Lung (tissue), 12 donors: ENCODE results near the gene CEP152. TPM values are rescaled to one million over a fixed set of nuclear protein-coding genes. Genes with fewer than 3 reads are reported as not detected.

ENCODE experiments used
- ATAC-seq: fragments of 200-7000 bp; cut with Tn5 transposase; one replicate; pipeline ENCODE4 v1.9.1; 2020; ENCODE audit warnings: moderate number of reproducible peaks; ENCODE audit not compliant: insufficient read depth, low FRiP score
- DNase-seq, 3 donors: peaks; one replicate each; pipeline ENCODE4 v3.0.0-alpha.2; 2013 to 2017
- H3K27ac ChIP-seq, 2 donors: one replicate each; pipeline ENCODE4 v1.5.1; 2013; ENCODE audit warnings: mild to moderate bottlenecking in 2 of 2, moderate library complexity in 2 of 2, control low read depth in 1 of 2, inconsistent platforms in 1 of 2, low read depth in 1 of 2, low read length in 1 of 2
- H3K27me3 ChIP-seq, 3 donors: one replicate each; pipeline ENCODE4 v1.5.1; 2013; ENCODE audit warnings: low read length in 2 of 3; ENCODE audit not compliant: control insufficient read depth in 3 of 3, insufficient read depth in 3 of 3
- H3K36me3 ChIP-seq, 4 donors: one replicate each; pipeline ENCODE4 v1.5.1; 2013; ENCODE audit warnings: low read length in 4 of 4, mild to moderate bottlenecking in 1 of 4, moderate library complexity in 1 of 4; ENCODE audit not compliant: control insufficient read depth in 4 of 4, insufficient read depth in 4 of 4
- H3K4me1 ChIP-seq, 5 donors: one replicate each; pipeline ENCODE4 v1.5.1; 2013; ENCODE audit warnings: low read length in 5 of 5, mild to moderate bottlenecking in 2 of 5, moderate library complexity in 1 of 5; ENCODE audit not compliant: control insufficient read depth in 5 of 5, insufficient read depth in 5 of 5
- H3K4me3 ChIP-seq: one replicate; pipeline ENCODE4 v1.5.1; 2013; ENCODE audit warnings: mild to moderate bottlenecking, control low read depth, moderate library complexity
- H3K9ac ChIP-seq, 2 donors: one replicate each; pipeline ENCODE4 v1.5.1; 2013; ENCODE audit warnings: low read length in 2 of 2, control low read depth in 1 of 2; ENCODE audit not compliant: insufficient read depth in 1 of 2
- H3K9me3 ChIP-seq, 4 donors: one replicate each; pipeline ENCODE4 v1.5.1; 2013; ENCODE audit warnings: low read length in 3 of 4, mild to moderate bottlenecking in 1 of 4, moderate library complexity in 1 of 4; ENCODE audit not compliant: control insufficient read depth in 4 of 4, insufficient read depth in 3 of 4
- CTCF ChIP-seq: IDR thresholded peaks from 2 replicates; pipeline ENCODE4 v1.5.1; 2012; ENCODE audit warnings: mild to moderate bottlenecking; ENCODE audit errors: control extremely low read depth, extremely low read depth
- WGBS, 2 donors: extraction: QIAGEN DNeasy Blood & Tissue Kit; methylation state at CpG; one replicate each; pipeline ENCODE4 v1.1.7; 2013; 5-methylcytosine and 5-hydroxymethylcytosine counted together
- polyA plus RNA-seq, 2 donors: library from polyadenylated mRNA; stranded (reverse); fragments of 200-250 nt; gene quantifications; one replicate each; pipeline ENCODE4 v1.2.1, GENCODE V29; 2013
- total RNA-seq, 2 donors: library from RNA; depleted of rRNA in 1 of 2; stranded (reverse); fragments of >200 nt in 1 of 2; gene quantifications; one replicate each; pipeline ENCODE4 v1.2.1, GENCODE V29; 2014 to 2021
- donor health status: control.
- donor health status: control.
- donor health status: Bipolar disorder and iron deficiency.
- donor health status: healthy.
- donor health status: DM: yes; HTN: yes; CAD: no.

CEP152 gene
- total and polyA plus RNA-seq, 4 donors = 0.86 to 15.4 (median 3.0) TPM

GRCh38 chr15:48825075-48825474 lies 14.2 kb upstream of the CEP152 start:
- no peaks in the 10 kb centered on the region for H3K27me3 ChIP-seq
- H3K27ac ChIP-seq = no peak overlapping the region
- no peak for TF ChIP-seq CTCF
- H3K4me1 ChIP-seq = no peaks in the 10 kb centered on the region
- DNase-seq (no peak), ATAC-seq (no peak)
- H3K9me3 ChIP-seq = peaks cover 0 to 5% (median 0%) of the 10 kb centered on the region in 4 donors
- no peak overlapping the region for H3K9ac ChIP-seq
- H3K4me3 ChIP-seq = no peak overlapping the region
- H3K36me3 ChIP-seq = no peaks in the 10 kb centered on the region
- 86% methylated on average over 1 of the region's 1 CpG for WGBS, 2 donors

DNA sequence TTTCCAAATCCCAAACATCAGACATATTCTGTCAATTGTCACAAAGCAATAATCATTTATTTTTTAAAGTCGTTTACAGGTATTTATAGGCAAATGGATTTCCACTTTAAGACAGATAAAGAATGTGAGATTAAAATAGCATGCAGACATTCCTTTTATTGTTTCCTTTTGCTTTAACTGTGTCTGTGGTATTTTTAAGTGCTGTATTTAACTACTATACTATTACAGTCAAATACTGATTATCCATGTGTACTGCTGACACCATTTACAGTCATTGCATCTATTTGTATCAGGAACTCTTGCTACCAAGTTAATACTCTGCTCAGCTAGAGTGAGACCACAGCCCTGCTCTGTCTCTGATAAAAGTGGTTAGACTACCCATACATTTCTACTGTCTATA lies 12.8 kb upstream of the CEP152 start:
- 62 to 80% methylated on average over 1 of the region's 1 CpG for WGBS, 2 donors
- H3K4me1 ChIP-seq = no peaks in the 10 kb centered on the region
- H3K4me3 ChIP-seq = no peak overlapping the region
- ATAC-seq = no peak
- no peak overlapping the region for H3K27ac ChIP-seq
- H3K36me3 ChIP-seq = no peaks in the 10 kb centered on the region
- DNase-seq = no peak
- no peaks in the 10 kb centered on the region for H3K27me3 ChIP-seq
- H3K9ac ChIP-seq = no peak overlapping the region
- peaks cover 0 to 5% (median 0%) of the 10 kb centered on the region in 4 donors for H3K9me3 ChIP-seq
- no peak for TF ChIP-seq CTCF

GRCh38 chr15:48823237-48823636 lies 12.4 kb upstream of the CEP152 start:
- H3K4me1 ChIP-seq = no peaks in the 10 kb centered on the region
- H3K9me3 ChIP-seq = peaks cover 0 to 5% (median 0%) of the 10 kb centered on the region in 4 donors
- no peak for DNase-seq
- no peak for TF ChIP-seq CTCF
- no peak overlapping the region for H3K4me3 ChIP-seq
- H3K27me3 ChIP-seq = no peaks in the 10 kb centered on the region
- 18 to 47% methylated on average over 1 of the region's 1 CpG for WGBS, 2 donors
- H3K27ac ChIP-seq = no peak overlapping the region
- no peak overlapping the region for H3K9ac ChIP-seq
- no peak for ATAC-seq
- no peaks in the 10 kb centered on the region for H3K36me3 ChIP-seq

DNA sequence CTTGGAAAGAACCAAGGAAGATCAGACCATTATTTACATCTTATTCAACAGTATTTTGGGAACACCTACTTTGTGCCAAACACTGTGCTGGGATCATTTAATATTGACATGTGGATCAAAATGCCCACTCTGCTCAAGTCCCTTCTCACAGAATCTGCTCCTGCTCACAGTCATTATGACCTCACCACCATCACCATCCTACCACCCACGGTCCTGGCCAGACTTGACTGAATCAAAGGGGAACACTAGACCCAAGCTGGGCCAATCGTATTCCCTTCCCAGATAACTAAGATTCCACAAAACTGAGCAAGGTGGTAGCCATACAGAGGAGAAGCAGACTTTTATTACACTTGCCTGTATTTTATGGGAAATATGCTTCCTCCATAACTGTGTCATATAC lies 3.4 kb upstream of the CEP152 start:
- H3K27ac ChIP-seq = no peak overlapping the region
- TF ChIP-seq CTCF = no peak
- WGBS, 2 donors = 84 to 88% methylated on average over 2 of the region's 2 CpGs

More for the DNA sequence above, 3.4 kb upstream of the CEP152 start:
- ATAC-seq (no peak), DNase-seq (no peak)
- Histone ChIP-seq H3K9me3 (no peaks in the 10 kb centered on the region), H3K9ac (no peak overlapping the region), H3K4me1 (peaks cover 0 to 13% (median 4%) of the 10 kb centered on the region in 5 donors), H3K4me3 (no peak overlapping the region), H3K27me3 (peaks cover 0 to 3% (median 0%) of the 10 kb centered on the region in 3 donors), H3K36me3 (no peaks in the 10 kb centered on the region)
